MCF 10A (cell line): ENCODE results near the gene GRM3. TPM values are rescaled to one million over a fixed set of nuclear protein-coding genes. Genes with fewer than 3 reads are reported as not detected.

Experiments
- BruUV-seq: library from RNA; stranded (reverse); fragments of 400-500 nt; replicated peaks from 2 replicates; lab custom pipeline; 2021; lab: Mats Ljungman, UMichigan
- CTCF ChIA-PET: fragments of 300-600 bp; sonication (Branson Sonifier 250); formaldehyde crosslinking; extraction: SDS; loops from one replicate; lab custom pipeline; 2021; ENCODE audit warnings: antibody characterized with exemption, inconsistent platforms; lab: Yijun Ruan, JAX
- POLR2A ChIA-PET: fragments of 300-600, 350-650 bp; sonication (Branson Sonifier 250); formaldehyde crosslinking; extraction: SDS; loops from one replicate; lab custom pipeline; 2020; ENCODE audit warnings: antibody characterized with exemption, inconsistent platforms; lab: Yijun Ruan, JAX
- DNase-seq: peaks from one replicate; pipeline ENCODE4 v3.0.0-alpha.2; 2018; ENCODE audit not compliant: unreplicated experiment
- H3K27ac Mint-ChIP-seq: one replicate; pipeline ENCODE4 v1.8.0; 2022; ENCODE audit warnings: mild to moderate bottlenecking, low read depth, mixed read lengths; ENCODE audit not compliant: unreplicated experiment
- H3K27me3 Mint-ChIP-seq: one replicate; pipeline ENCODE4 v1.8.0; 2022; ENCODE audit warnings: mixed read lengths; ENCODE audit not compliant: insufficient read depth, unreplicated experiment
- H3K36me3 Mint-ChIP-seq: one replicate; pipeline ENCODE4 v1.8.0; 2022; ENCODE audit warnings: mild to moderate bottlenecking, moderate library complexity, mixed read lengths; ENCODE audit not compliant: insufficient read depth, unreplicated experiment
- H3K4me1 Mint-ChIP-seq: one replicate; pipeline ENCODE4 v1.8.0; 2022; ENCODE audit warnings: mixed read lengths; ENCODE audit not compliant: insufficient read depth, unreplicated experiment
- H3K4me3 Mint-ChIP-seq: one replicate; pipeline ENCODE4 v1.8.0; 2022; ENCODE audit warnings: mild to moderate bottlenecking, moderate library complexity, mixed read lengths; ENCODE audit not compliant: unreplicated experiment
- H3K9me3 Mint-ChIP-seq: one replicate; pipeline ENCODE4 v1.8.0; 2022; ENCODE audit warnings: mixed read lengths; ENCODE audit not compliant: unreplicated experiment
- CTCF ChIP-seq: fragments of 200-600 bp; IDR thresholded peaks from one replicate; pipeline ENCODE4 v1.8.0; 2022; ENCODE audit warnings: antibody characterized with exemption, mild to moderate bottlenecking; ENCODE audit not compliant: unreplicated experiment
- intact Hi-C: fragments of 100-400 bp; cut with micrococcal nuclease; formaldehyde crosslinking; loops from 2 replicates; pipeline ENCODE4 v1.14.1; 2022
- total RNA-seq: library from RNA; stranded (reverse); gene quantifications from 2 replicates; pipeline ENCODE4 v1.2.3, GENCODE V29; 2022

The GRM3 gene
- total RNA-seq, 1 experiment from 2014 or later = not detected

- no peak overlapping the region for H3K4me3 Mint-ChIP-seq
Measured at GRCh38 chr7:86784765-86785164, 141.1 kb downstream of the GRM3 start.

DNA sequence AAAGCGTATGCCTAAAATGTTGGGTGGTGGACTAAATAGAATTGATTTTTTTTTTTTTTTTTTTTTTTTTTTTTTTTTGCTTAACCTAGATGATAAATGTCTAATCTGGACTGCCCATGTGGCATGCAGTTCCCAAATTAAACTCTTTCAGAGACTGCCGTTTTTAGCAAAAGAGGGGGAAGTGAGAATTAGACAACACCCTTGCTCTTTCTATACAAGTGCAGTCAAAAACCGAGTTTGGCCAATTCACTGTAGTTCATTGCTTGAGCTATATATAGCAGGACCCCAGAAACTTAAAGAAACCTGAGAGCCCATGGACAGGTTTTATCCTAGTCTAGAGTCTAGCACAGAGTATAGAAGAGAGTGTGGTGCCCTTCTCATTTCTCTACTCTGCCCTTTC is 141.9 kb downstream of the GRM3 start:
- no peaks in the 10 kb centered on the region for H3K9me3 Mint-ChIP-seq
- no peak overlapping the region for H3K4me3 Mint-ChIP-seq
- peaks cover 20% of the 10 kb centered on the region for H3K27me3 Mint-ChIP-seq
- no peak for DNase-seq
- intact Hi-C loops = no loop called here
- no peak for TF ChIP-seq CTCF
- CTCF ChIA-PET = interaction anchor here (0.6 kb wide), 1 partner anchor 54 kb away, joined by 3 read pairs; no protein-coding TSS in a partner anchor
- no peaks in the 10 kb centered on the region for H3K36me3 Mint-ChIP-seq
- POLR2A ChIA-PET = no interaction called here
- no TSS peak for BruUV-seq
- no peaks in the 10 kb centered on the region for H3K4me1 Mint-ChIP-seq
- H3K27ac Mint-ChIP-seq = no peak overlapping the region

More at GRCh38 chr7:86784765-86785164, 141.1 kb downstream of the GRM3 start:
- Mint-ChIP-seq H3K4me1 (no peaks in the 10 kb centered on the region), H3K9me3 (no peaks in the 10 kb centered on the region), H3K36me3 (no peaks in the 10 kb centered on the region), H3K27ac (no peak overlapping the region), H3K27me3 (peaks cover 13% of the 10 kb centered on the region)
- DNase-seq = no peak
- intact Hi-C loops = no loop called here
- BruUV-seq = no TSS peak
- ChIA-PET POLR2A (no interaction called here), CTCF (interaction anchor here (0.6 kb wide), 1 partner anchor 31 kb away, joined by 3 read pairs; no protein-coding TSS in a partner anchor)
- no peak for TF ChIP-seq CTCF

GRCh38 chr7:86786376-86786775 is 142.7 kb downstream of the GRM3 start:
- no peak for DNase-seq
- no peak overlapping the region for H3K27ac Mint-ChIP-seq
- H3K36me3 Mint-ChIP-seq = no peaks in the 10 kb centered on the region
- intact Hi-C loops = no loop called here
- no peak overlapping the region for H3K4me3 Mint-ChIP-seq
- ChIA-PET CTCF (no interaction called here), POLR2A (no interaction called here)
- no peak for TF ChIP-seq CTCF
- H3K27me3 Mint-ChIP-seq = peaks cover 26% of the 10 kb centered on the region
- BruUV-seq = no TSS peak
- H3K4me1 Mint-ChIP-seq = no peaks in the 10 kb centered on the region
- H3K9me3 Mint-ChIP-seq = no peaks in the 10 kb centered on the region

DNA sequence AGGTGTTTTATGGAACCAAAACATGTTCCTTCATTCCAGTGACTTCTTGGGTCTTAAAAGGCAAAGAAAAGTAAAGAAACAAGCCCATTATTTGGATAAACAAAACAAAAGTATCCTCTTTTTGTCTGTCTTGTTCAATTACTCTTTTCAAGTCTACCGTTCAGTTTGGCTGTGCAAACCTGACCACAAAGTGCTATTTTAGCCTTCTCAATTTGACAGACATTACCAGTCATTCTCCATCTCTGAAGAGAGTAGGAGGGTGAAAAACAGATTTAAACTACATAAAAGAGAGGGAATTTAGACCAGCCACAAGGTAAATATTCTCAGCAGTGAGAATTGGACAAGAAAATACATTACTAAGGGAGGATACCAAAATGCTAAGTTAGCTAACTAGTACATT is 145.2 kb downstream of the GRM3 start:
- no TSS peak for BruUV-seq
- no peak for TF ChIP-seq CTCF
- no peaks in the 10 kb centered on the region for H3K36me3 Mint-ChIP-seq
- H3K4me1 Mint-ChIP-seq = no peaks in the 10 kb centered on the region
- H3K27ac Mint-ChIP-seq = no peak overlapping the region
- intact Hi-C loops = no loop called here
- DNase-seq = no peak
- H3K9me3 Mint-ChIP-seq = no peaks in the 10 kb centered on the region
- ChIA-PET CTCF (no interaction called here), POLR2A (no interaction called here)
- peaks cover 13% of the 10 kb centered on the region for H3K27me3 Mint-ChIP-seq
- no peak overlapping the region for H3K4me3 Mint-ChIP-seq
